ENCODE results near the gene SOCS1. TPM values are rescaled to one million over a fixed set of nuclear protein-coding genes. Genes with fewer than 3 reads are reported as not detected.

SOCS1 gene
- total and polyA plus RNA-seq, 9 of the 15 experiments (the other 6 are each of a cell fraction or from before 2014, with no cell fraction given) = 0.04 to 7.5 (median 2.3) TPM

DNA sequence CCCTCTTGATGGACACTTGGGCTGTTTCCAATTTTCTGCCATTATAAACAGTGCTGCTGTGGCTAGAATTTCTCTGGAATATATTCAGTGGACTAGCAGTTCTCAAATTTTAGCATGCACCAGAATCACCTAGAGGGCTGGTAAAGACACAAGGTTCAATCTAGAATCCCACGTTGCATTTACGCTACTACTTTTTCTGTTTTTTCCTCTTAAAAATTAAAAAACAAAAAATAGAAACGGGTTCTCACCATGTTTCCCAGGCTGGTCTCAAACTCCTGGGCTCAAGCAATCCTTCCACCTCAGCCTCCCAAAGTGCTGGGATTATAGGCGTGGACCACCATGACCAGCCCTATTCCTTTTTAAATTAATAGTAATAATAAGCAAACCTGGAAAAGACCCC lies 39.7 kb upstream of the SOCS1 start:
- H3K4me3 ChIP-seq = no peak overlapping the region
- H3K4me1 ChIP-seq (replicated peaks in 1 of 2; ENCODE audit: control insufficient read depth in 2 of 2, insufficient read depth in 2 of 2, low read length in 2 of 2) = peaks cover 6 to 13% of the 10 kb centered on the region in 2 experiments; a peak in 4 of 5 replicates
- H3K27me3 ChIP-seq (ENCODE audit: control insufficient read depth in 2 of 2, insufficient read depth in 2 of 2, low read length in 2 of 2) = peaks cover 3 to 19% of the 10 kb centered on the region in 2 experiments; a peak in 2 of 5 replicates
- H3K4me2 ChIP-seq (ENCODE audit: insufficient read depth, low read length) = no peak overlapping the region
- WGBS (ENCODE audit: insufficient coverage, low coverage, missing lambda C conversion rate) = 40% methylated on average over 4 of the region's 4 CpGs
- H3K9ac ChIP-seq (ENCODE audit: insufficient read depth in 1 of 2, low read depth in 2 of 2, low read length in 2 of 2) = no peak overlapping the region
- intact Hi-C loops (cut with micrococcal nuclease) (no loop called here), in situ Hi-C loops (cut with MboI) (no loop called here)
- H3K9me3 ChIP-seq (replicated peaks; ENCODE audit: control insufficient read depth, insufficient read depth, low read depth, low read length) = no peaks in the 10 kb centered on the region
- no peak overlapping the region for H2AFZ ChIP-seq (ENCODE audit: low read depth, low read length)
- ATAC-seq (no peak), FAIRE-seq (no peak), DNase-seq (ENCODE audit: extremely low read depth in 1 of 4, low spot score in 3 of 4) (no peak)
- CTCF ChIA-PET (ENCODE audit: low intra/inter-chr PET ratio) = no interaction called here
- POLR2A ChIA-PET = interaction anchor here (1.0 kb wide), 1 partner anchor 12 kb away, joined by 4 read pairs; no protein-coding TSS in a partner anchor
- H3K79me2 ChIP-seq (ENCODE audit: control insufficient read depth, insufficient read depth, low read length) = no peaks in the 10 kb centered on the region
- BruUV-seq (replicated peaks) = no TSS peak
- H4K20me1 ChIP-seq (replicated peaks; ENCODE audit: control insufficient read depth, insufficient read depth, low read length) = no peaks in the 10 kb centered on the region
- TF ChIP-seq, protein P1, sequence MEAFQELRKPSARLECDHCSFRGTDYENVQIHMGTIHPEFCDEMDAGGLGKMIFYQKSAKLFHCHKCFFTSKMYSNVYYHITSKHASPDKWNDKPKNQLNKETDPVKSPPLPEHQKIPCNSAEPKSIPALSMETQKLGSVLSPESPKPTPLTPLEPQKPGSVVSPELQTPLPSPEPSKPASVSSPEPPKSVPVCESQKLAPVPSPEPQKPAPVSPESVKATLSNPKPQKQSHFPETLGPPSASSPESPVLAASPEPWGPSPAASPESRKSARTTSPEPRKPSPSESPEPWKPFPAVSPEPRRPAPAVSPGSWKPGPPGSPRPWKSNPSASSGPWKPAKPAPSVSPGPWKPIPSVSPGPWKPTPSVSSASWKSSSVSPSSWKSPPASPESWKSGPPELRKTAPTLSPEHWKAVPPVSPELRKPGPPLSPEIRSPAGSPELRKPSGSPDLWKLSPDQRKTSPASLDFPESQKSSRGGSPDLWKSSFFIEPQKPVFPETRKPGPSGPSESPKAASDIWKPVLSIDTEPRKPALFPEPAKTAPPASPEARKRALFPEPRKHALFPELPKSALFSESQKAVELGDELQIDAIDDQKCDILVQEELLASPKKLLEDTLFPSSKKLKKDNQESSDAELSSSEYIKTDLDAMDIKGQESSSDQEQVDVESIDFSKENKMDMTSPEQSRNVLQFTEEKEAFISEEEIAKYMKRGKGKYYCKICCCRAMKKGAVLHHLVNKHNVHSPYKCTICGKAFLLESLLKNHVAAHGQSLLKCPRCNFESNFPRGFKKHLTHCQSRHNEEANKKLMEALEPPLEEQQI (IDR thresholded peaks at IDR 0.05) = no peak
- TF ChIP-seq ZNF224 (CRISPR knock-in tag; IDR thresholded peaks at IDR 0.05) (no peak), OTX1 (CRISPR knock-in tag; IDR thresholded peaks at IDR 0.05) (no peak), POLR2AphosphoS5 (IDR thresholded peaks at IDR 0.05; ENCODE audit: control insufficient read depth, insufficient read depth, low read depth, low read length) (no peak), HMG20A (CRISPR knock-in tag; conservative IDR thresholded peaks at IDR 0.05) (no peak)
- TF ChIP-seq, protein P2, sequence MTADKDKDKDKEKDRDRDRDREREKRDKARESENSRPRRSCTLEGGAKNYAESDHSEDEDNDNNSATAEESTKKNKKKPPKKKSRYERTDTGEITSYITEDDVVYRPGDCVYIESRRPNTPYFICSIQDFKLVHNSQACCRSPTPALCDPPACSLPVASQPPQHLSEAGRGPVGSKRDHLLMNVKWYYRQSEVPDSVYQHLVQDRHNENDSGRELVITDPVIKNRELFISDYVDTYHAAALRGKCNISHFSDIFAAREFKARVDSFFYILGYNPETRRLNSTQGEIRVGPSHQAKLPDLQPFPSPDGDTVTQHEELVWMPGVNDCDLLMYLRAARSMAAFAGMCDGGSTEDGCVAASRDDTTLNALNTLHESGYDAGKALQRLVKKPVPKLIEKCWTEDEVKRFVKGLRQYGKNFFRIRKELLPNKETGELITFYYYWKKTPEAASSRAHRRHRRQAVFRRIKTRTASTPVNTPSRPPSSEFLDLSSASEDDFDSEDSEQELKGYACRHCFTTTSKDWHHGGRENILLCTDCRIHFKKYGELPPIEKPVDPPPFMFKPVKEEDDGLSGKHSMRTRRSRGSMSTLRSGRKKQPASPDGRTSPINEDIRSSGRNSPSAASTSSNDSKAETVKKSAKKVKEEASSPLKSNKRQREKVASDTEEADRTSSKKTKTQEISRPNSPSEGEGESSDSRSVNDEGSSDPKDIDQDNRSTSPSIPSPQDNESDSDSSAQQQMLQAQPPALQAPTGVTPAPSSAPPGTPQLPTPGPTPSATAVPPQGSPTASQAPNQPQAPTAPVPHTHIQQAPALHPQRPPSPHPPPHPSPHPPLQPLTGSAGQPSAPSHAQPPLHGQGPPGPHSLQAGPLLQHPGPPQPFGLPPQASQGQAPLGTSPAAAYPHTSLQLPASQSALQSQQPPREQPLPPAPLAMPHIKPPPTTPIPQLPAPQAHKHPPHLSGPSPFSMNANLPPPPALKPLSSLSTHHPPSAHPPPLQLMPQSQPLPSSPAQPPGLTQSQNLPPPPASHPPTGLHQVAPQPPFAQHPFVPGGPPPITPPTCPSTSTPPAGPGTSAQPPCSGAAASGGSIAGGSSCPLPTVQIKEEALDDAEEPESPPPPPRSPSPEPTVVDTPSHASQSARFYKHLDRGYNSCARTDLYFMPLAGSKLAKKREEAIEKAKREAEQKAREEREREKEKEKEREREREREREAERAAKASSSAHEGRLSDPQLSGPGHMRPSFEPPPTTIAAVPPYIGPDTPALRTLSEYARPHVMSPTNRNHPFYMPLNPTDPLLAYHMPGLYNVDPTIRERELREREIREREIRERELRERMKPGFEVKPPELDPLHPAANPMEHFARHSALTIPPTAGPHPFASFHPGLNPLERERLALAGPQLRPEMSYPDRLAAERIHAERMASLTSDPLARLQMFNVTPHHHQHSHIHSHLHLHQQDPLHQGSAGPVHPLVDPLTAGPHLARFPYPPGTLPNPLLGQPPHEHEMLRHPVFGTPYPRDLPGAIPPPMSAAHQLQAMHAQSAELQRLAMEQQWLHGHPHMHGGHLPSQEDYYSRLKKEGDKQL (CRISPR knock-in tag; IDR thresholded peaks at IDR 0.05; ENCODE audit: borderline replicate concordance) = no peak
- H3K9me1 ChIP-seq (ENCODE audit: control insufficient read depth, insufficient read depth, low read length) = no peaks in the 10 kb centered on the region
- H3K36me3 ChIP-seq (ENCODE audit: control insufficient read depth, insufficient read depth, low read length) = no peaks in the 10 kb centered on the region
- H3K27ac ChIP-seq (ENCODE audit: extremely low read depth, low read depth, low read length) = no peak overlapping the region

Data from K562 (cell line).